Measurements from ENCODE around the gene C19orf85.
"Not testable (repeated sequence)": the region's sequence is repeated elsewhere in the genome, so short reads cannot be mapped to it uniquely, and the experiment has no call there.

Gene C19orf85

DNA sequence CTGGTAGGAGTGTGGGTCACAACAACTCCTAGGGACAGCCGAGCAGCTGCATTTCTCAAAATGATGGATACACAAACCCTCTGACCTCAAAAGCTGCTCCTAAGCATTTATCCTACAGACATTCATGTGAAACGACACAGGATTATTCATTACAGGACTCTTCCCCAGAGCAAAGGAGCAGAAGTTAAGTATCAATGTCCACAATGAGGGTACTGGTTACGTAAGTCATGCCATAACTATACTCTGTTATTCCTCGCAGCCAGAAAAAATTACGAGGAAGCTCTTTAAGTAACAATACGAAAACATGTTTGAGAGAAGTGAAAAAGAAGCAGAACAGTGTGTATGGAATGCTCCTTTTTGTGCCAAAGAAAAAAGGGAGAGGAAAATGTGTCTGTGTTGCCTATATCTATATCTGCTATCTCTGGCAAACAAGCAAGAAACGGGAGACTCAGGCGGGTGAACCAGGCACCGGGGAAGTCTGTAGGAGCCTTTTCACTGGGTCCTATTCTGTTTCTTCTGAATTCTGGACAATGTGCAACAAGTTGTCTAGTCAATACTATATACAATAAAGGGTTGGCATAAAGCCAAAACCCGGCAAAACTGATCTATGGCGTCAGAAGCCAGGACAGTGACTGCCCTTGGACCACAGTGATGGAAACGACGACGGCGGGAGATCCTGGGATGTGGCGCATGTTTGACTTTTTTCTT, 4.4 kb downstream of the C19orf85 start:
- DNase-seq (ENCODE audit: low spot score) (no peak), FAIRE-seq (no peak)

DNA sequence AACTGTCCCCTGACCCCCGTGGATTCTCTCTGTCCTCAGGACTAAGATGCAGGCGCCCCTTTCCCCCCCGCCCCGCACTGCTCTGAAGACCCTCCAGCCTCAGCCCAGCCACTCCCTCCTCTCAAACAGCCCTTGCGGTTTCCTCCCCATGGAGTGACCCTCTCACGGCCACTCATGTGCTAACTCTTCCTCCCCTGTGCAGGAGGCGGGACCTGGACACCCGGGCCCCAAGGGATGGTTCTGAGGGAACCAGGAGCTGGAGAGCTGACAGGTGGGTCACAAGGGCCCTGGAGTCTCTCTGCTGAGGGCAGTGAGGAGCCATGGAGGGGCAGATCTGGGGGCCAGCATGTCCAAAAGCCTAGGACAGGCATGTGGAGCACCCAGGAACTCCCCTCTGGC, 5.0 kb downstream of the C19orf85 start:
- DNase-seq (ENCODE audit: low spot score) (no peak), FAIRE-seq (no peak)

DNA sequence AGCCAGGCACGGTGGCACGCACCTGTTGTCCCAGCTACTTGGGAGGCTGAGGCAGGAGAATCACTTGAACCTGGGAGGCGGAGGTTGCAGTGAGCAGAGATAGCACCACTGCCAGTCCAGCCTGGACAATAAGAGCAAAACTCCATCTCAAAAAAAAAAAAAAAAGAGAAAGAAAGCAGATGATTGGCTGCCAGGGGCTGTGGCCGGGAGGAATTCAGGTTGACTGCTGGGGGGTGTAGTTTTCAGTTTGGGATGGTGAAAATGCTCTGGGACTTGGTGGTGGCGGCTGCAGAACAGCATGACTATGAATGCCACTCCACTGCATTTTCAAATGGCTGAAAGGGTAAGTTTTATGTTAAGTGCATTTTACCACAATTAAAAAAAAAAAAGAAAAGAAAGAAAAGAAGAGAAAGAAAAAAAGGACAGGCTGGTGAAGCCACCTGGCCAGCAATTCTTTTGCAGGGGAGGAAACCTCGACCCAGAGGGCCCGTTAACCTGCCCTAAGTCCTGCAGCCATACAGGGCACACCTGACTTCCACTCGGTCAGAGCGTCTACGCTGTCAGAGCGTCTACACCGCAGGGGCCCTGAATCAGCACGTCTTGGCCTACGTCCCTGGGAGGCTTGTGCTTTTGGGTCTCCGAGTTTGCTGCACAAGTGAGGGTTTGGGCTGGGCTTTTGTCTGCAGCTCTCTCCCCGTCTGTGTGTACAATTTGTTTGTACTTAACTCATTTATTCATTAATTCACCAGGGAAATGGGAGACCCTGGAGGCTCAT, 6.7 kb downstream of the C19orf85 start:
- no peak for FAIRE-seq
- DNase-seq (ENCODE audit: low spot score): no peak

DNA sequence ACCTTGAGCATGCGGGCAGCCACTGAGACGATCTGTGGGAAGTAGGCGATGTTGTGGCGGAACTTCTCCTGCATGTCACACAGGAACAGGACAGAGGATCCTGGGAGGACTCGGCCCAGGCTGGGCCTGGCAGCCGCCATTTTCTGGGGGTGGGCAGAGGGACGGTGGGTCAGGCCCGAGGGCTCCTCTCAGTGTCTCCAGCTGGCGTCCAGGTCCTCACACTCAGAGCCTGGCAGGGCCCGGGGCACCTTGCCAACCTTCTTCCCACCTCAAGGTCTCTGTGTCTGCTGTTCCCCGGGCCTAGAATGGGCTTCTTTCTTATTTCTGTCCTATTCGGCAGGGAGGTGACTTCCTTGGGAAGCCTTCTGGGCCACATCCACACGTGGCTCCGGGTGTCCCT, 8.2 kb downstream of the C19orf85 start:
- no peak for DNase-seq (ENCODE audit: low spot score)
- FAIRE-seq: no peak

DNA sequence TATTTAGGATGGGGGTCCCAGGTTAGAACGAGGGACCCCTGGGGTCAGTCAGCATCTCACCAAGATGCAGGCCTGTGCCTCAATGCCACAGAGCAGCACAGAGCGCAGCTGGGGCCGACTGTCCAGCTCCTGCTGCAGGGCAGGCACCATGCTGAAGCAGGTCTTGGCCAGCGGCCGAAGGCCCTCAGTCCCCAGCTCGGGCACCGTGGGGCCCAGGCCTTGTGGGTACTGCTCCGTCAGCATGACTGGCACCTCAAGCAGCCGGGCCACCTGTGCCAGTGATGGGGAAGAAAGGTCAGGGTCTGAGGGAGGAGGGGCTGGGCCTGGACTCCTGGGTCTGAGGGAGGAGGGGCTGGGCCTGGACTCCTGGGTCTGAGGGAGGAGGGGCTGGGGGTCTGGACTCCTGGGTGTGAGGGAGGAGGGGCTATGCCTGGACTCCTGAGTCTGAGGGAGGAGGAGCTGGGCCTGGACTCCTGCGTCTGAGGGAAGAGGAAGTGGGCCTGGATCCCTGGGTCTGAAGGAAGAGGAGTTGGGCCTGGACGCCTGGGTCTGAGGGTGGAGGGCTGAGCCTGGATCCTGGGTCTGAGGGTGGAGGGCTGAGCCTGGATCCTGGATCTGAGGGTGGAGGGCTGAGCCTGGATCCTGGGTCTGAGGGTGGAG, 8.8 kb downstream of the C19orf85 start:
- no peak for FAIRE-seq
- DNase-seq (ENCODE audit: low spot score): no peak

DNA sequence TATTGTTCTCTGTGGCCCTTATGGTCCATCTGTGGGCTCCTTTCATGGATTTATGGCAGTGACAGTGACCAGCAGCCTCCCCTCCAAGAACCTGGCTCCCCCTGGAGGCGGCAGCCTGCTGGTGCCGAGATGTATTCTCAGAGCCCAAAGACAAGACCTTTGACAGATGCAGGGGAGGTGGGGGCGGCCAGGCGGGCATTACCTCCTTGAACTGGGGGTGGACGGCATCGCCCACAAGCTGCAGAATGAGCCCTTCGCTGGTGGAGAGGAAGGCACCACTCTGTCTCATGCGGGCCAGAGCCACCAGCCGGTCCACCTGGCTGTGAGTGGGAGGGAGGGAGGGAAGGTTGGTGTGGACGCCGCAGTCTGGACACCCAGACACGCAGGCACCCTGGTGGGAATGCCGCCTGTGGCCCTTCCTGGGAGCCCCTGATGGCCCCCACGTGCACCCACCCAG, 9.7 kb downstream of the C19orf85 start:
- no peak for FAIRE-seq
- DNase-seq (ENCODE audit: low spot score): no peak

DNA sequence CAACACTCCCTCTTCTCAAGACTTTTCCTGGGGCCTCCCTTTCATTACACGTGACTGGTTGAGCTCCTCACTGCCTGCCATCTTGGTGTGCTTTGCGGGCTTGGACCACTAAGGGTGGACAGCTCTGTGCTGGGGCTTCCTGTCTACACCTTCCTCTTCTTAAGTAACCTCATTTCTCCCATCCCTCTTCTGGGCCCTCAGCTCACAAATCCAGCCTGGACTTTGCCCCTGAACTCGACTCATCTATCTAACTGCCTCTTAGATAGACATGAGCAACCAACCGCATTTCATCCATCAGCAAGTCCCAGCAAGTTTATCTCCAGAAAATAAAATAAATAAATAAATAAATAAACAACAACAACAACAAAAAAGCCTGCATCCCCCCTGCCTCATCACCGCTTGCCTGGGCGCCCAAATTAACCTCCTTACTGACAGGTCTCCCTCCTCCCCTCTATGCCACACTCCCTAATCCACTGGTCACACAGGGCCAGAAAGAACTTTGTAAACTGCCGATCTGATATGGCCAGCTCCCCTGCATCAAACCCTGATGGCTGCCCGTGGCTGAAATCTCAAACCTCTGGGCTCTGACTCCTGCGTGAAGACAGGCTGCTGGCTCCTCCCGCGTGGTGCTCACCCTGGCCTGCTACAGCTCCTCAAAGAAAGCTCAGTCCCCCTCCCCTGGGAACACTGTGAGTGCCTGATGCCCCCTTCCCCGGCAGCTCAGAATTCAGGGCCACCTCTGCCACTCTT, 10.9 kb downstream of the C19orf85 start:
- FAIRE-seq (no peak), DNase-seq (ENCODE audit: low spot score) (no peak)

DNA sequence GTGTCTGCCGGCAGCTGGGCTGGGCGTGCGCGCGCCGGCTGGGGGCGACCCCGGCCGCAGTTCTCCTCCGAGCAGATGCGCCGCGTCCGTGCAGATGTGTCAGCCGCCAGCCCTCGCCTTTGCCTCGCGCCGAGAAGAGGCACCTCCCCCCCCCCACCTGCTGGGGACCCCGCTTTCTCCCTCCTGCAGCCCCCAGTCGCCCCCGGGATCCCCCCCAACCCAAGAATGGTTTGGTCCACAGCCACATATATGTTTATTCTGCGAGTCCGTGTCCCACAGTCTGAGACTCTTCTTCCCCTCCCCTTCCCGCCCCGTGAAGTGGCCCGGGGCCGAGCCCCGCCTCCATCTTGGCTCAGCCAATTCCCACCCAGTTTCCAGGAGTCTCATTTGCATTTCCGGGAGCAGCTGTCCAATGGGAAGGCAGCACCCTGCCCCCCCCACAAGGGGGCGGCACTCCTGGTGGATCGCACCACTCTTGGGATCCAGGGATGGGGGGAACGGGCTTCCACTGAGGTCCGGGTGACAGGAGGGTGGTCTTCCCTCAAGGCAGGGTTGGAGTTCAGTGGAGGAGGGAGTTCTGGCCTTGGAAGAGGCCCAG, 11.7 kb downstream of the C19orf85 start:
- no peak for DNase-seq (ENCODE audit: low spot score)
- no peak for FAIRE-seq

DNA sequence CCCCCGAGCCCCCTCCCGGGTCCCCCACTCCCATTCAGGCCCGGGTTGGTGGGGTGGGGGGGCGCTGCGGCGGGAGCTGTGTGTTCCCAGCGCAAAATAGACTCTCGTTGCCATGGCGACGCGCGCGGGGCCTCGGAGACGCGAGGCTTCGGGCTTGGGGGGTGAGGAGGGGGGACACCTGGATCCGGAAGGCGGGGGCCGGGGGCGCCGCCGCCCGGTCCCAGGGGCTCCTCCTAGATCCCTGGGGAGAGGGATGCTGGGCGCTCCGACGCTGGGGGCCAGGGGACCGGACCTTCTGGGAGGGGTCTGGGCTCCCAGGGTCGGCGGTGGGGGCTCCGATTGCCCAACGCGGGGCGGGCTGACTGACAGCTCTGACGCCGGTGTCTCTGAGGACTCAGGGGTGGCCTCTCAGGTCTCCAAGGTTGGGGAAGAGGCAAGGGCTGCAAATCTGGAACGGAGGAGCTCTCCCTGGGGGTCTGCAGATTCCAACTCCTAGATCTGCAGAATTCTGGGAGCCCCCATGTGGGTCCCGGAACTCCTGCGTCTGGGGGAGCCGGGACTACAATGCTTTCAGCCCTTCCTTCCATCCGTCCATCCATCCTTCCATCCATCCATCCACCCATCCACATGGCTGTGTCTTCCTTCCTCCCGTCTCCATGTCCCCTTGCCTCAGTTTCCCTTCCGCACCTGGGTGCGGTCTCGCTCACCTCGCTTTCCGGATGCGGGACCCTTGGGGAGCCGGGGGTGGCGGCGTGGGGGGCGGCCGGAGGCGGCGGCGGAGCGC, 12.4 kb downstream of the C19orf85 start:
- DNase-seq (ENCODE audit: low spot score) (no peak), FAIRE-seq (no peak)

DNA sequence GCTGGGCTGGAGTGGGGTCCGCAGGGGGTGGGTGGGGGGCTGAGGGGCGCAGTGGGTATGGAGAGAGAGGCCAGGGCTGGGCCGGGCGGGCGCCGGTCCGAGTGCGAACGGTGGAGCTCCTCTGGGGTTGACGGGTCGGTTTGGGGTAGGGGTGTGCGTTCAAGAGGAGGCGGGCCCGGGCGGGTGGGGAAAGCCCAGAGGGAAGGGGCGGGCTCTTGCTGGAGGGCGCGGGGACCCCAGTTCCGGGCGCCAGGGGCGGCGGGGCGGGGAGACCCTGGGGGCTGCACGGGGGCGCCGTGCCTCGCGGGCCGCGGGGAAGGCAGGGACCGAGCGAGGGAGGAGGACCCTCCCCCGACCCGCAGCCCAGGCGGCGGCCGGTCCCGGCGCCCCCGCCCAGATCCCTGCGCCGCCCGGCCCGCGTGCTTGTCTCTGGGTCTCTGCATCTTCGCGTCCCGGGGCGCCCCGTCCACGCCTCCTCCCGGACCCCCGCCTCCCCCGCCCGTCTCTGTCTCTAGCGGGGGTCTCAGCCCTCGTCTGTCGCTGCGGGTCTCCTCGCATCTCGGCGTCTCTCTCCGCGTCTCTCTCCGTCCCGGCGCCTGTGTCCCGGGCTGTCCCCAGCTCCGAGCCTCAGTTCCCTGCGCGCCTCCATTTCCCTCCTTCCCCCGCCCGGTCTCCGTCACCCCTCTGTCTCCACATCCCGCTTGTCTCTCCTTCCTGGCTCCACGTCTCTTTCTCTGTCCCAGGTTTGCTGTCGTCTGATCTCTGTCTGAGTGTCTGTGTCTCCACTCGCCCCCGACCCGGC, 13.2 kb downstream of the C19orf85 start:
- DNase-seq (ENCODE audit: low spot score): no peak
- FAIRE-seq: no peak

DNA sequence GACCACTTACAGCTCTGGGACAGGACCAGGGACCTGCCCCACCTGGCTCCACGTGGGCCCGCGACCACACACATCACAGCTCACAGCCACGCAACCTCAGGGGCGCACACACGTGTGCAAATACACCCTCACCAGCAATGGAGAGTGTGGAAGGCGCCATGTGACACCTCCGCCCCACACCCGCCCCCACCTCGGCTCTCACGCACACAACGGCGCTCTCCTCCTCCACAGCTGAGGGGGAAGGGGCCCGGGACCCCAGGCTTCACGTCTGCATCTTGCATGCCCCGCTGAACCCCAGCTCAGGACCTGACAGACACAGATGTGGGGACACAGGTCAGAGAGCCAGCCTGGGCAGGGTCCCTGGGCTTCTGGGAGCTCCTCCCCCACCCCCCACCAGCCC, 15.1 kb downstream of the C19orf85 start:
- FAIRE-seq (no peak), DNase-seq (ENCODE audit: low spot score) (no peak)

DNA sequence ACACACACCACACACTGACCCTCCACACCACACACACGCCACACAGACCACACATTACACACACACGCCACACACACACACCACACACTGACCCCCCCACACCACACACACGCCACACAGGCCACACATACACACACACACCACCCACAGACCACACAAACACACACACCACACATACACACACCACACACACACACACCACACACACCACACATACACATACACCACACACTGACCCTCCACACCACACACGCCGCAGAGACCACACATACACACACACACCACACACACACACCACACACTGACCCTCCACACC, 16.4 kb downstream of the C19orf85 start:
- not testable (repeated sequence) for FAIRE-seq; DNase-seq (ENCODE audit: low spot score)

DNA sequence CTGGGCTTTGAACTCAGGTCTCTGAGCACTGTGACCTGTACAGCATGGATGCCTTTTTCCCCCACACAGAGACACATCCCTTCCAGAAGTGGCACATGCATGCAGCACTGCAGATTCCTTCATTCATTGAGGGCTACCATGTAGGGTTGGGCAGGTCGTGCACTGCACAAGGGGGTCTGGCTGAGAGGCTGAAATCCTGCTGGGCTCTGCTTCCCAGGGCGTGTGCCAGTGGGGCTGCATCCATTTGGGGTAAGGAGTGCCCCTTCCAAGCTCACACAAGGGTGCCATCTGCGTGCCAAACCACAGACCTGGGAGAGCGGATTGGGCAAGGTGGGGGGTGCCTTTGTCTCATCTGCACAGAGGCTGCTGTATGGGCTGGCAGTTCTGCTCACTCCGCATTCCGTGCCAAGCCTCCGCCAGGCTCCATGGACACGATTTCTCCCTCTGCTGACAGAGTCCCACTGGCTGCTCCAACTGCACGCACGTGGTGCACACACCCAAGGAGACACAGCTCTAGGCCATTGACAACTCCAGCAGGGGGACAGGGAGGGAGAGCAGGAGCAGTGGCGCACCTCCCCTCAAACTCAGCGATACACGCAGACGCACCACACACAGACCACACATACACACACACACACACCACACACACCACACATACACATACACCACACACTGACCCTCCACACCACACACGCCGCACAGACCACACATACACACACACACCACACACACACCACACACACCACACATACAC, 17.0 kb downstream of the C19orf85 start:
- DNase-seq (ENCODE audit: low spot score) (no peak), FAIRE-seq (no peak)

DNA sequence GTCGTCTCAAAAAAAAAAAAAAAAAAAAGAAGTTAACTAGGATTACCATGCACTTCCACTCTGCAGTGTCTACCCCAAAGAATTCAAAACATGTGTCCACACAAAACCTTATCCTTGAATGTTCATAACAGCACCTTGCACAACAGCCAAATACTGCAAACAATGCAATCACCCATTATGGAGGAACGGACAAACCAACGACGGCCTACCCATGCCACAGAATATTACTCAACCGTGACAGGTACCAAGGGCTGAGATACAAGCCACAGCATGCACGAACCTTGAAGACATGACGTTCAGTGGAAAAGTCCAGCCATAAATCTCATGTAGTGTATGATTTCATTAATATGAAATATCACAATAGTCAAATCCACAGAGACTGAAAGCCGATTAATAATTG, 18.5 kb downstream of the C19orf85 start:
- DNase-seq (ENCODE audit: low spot score) (no peak), FAIRE-seq (no peak)

DNA sequence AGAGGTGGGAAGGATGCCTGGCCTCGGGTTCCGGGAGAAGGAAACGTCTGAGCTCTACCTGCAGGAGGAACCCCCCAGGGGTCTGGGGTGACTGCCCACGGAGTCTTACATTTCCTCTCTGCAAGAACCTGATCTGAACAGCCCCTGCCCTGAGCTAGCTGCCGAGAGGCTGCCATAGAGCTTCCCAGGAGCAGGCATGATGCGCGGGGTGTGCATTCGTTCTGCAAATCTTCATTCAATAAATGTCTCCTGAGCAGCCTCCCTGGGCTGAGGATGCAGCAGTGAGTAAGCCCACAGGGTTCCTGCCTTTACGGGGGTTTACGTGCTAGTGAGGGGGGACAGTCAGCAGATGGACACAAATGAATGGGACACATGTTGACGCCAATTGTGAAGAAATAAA, 19.9 kb downstream of the C19orf85 start:
- DNase-seq (ENCODE audit: low spot score) (no peak), FAIRE-seq (no peak)

DNA sequence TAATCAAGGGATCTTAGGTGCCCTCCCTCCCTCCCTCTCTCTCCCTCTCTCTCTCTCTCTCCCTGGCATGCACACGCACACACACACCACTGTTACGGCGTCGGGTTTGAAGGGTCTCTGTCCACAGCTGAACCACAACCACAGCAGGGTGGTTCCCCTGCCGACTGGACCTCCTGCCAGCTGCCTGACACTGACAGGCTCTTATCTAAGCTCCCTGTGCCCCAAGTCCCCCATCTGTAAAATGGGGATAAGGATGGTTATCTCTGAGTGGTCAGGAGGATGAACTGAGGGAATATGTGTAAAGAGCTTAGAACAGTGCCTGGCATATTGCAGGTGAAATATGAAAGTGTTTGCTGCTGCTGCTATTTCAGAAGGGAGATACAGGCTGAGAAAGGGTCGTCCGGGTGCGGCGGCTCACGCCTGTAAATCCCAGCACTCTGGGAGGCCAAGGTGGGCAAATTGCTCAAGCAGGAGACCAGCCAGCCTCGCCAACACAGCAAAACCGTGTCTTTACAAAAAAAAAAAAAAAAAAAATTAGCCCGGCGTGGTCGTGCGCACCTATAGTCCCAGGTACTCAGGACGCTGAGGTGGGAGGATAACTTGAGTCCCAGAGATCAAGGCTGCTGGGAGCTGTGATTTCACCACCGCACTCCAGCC, 20.6 kb downstream of the C19orf85 start:
- no peak for DNase-seq (ENCODE audit: low spot score)
- FAIRE-seq: no peak

DNA sequence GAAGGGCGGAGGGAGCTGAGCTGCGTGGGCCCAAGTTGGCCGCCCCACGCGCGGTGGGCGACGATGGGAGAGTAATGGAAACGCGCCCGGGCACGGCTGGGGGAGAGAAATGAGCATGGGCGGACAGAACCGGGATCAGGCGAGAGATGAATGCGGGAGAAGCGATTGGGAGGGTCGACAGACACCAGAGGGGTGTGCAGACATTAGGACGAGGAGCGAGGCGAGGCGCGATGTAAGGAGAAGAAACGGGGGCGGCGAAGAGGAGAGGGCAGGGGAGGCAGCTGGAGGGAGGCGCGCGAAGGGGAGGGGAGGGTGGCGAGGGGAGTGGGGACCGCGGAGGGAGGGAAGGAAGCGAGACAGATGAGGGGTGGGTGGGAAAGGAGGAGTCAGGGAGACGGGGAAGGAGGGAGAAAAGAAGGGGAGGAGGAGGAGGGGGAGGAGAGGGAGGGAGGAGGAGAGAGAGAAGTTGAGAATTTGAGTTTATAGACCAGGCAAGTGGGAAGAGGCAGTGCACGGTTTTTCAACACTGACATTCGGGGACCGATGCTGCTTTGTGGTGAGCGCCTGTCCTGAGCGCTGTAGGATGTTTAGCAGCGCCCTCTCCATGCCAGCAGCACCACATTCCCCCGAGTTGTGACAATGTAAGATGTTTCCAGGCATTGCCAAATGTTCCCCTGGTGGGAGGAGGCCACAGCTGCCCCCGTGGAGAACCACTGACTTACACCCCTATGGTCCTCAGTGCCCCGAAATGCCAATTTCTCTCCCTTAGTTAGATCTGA, 21.3 kb downstream of the C19orf85 start, which contains the start of gene SHISA7:
SHISA7 (minus strand) TSS at position 256 of the 779 bp plus-strand sequence. CDS start 437 bp downstream, outside the sequence.
- FAIRE-seq (no peak), DNase-seq (ENCODE audit: low spot score) (no peak)
